HPDE6-E6E7 (cell line): Measurements from ENCODE around the gene PPM1F.
"Not testable (repeated sequence)": the region's sequence is repeated elsewhere in the genome, so short reads cannot be mapped to it uniquely, and the experiment has no call there.

ENCODE experiments used
- DNase-seq: peaks from one replicate; pipeline ENCODE4 v3.0.0; 2011; ENCODE audit warnings: missing footprints; ENCODE audit errors: extremely low spot score

Gene PPM1F

DNA sequence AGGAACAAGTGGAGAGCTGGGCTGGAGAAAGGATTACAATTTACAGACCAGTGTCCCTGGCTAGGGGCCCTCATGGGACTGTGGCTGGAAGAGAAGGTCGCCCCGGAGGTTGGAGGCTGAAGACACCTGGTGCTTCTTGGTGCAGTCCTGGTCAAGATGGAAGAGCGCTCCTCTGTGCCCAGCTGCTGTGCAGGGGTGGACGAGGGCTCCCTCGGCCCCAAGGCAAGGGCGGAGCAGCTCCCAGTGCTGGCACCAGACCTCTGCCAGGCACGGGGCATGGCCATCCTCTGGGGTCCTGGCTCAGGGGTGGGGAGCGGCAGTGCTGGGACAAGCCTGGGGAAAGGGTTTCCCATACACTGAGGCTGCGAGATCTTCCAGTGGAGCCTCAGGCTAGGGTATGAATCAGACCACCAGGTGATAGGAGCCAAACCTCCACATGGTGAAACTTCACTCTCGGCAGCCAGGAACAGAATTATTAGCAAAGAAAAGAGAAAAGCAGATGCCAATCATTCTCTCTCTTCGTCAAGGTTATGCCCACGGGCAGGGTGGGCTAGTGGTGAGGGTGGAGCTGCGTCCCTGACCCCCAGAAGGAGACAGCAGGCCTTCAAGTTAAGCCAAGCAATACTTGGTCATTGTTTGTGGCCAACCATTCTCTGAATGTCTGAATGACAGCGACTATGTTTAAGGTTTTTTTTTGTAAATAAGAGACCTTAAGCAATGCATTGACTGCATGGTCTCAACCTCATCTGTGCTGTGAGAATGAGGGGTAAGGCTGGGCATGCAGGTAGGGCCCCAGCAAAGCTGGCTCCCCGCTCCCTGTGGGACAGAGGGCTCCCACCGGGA, 32.1 kb downstream of the PPM1F start:
- no peak for DNase-seq

DNA sequence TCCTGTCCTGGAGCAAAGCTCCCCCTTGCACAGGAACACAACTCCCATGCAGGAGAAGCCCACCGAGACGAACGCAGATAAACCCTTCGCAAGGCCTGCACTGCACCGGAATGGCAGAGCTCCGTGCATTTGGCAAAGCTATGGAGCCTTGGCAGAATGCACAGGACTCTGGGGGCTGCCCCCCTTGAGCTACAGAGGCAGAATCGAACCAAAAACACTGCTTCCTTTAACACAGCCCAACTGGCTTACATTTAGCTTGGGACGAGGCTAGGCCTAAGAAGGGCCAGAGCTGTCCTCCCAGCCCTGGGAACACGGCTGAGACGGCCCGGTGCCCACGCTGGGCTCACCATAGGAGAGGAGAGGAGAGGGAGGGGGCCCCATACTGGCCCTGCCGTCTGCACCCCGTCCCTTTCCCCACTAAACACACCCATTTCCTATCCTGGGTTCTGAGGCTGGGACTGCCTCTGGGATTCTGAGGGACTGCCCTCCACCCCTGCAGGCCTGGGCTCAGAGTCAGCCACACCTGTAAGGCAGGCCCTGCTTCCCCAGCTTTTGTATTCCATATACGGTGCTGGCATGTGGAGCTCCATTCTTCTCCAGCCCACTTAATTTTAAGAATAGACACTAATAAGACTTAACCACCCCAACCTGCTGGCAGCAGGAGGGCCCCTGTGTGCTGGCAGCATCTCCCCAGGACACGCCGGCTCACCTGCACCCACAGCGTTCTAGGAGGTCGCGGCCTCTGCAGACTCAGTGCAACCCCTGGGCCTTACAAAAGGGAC, 32.9 kb downstream of the PPM1F start:
- no peak for DNase-seq

DNA sequence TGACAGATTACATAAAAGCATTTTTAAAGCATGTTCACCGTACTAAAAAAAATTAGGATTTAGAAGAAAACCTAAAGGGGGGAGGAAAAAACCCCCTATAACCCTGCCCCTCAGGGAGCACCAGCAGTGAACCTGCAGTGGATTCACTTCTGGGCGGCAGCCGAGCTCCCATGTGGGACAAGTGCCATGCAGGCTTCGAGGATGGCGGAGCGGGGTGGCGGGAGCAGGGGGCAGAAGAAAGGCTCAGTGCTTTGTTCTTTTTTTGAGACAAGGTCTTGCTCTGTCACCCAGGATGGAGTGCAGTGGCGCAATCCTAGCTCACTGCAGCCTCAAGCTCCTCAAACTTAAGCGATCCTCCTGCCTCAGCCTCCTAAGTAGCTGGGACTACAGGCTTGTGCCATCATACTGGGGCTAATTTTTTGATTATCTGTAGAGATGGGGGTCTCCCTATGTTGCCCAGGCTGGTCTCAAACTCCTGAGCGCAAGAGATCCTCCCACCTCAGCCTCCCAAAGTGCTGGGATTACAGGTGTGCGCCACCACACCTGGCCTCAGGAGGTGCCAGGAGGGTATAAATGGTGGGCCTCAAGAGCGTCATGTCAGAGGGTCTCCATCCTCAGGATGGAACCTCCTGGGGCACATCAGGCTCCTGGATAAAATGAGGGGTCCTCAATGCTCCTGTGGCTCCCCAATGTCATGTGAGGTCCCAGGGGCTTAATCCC, 34.0 kb downstream of the PPM1F start:
- DNase-seq, result no peak

DNA sequence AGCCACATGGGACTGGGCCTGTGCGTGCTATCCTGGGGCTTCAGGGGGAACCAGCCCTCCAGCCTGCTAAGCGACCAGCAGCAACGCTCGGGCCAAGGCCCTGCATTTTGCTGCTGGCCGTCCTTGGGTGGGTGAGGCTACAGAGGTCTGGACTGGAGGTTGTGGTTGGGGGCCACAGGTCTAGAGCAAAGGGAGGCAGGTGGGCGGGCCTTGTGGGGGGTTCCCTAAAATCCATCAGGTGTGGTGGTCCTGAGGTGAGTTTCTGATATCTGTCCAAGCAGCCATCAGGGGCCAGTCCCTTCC, 34.7 kb downstream of the PPM1F start:
- DNase-seq, result no peak

DNA sequence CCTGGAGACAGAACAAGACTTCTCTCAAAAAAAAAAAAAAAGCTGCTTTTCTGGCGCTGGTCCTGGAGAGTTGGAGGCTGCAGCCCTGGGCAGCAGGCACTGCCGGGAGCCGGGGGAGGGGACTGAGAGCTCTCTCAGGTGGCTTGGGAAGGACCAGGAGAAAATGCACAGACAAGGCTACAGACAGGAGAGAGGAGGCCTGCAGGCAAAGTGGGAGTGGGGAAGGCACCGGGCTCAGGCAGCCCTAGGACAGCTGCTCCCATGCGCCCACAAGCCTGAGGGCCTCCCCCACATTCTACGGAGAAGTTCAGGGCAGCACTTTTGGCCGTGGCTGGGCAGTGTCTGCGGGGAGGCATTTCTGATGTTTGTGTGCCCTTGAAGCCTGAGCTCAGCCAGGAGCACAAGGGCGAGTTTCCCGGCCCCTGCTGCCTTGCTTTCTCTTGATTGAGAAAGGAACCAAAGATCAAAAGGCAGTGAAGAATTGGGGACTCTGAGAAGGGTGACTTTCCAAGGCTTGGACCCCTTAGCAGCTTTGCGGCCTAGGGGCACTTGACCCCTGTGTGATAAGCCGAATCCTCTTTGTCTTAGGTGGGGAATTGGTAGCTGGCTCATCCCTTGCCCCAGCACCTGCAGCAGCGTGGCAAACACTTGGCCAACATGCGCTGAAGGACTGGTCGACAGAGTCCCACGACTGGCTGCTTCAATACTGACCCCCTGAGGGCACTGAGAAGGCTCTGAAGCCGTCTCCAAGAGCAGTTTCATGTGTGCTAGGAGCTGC, 35.3 kb downstream of the PPM1F start:
- DNase-seq, result no peak

DNA sequence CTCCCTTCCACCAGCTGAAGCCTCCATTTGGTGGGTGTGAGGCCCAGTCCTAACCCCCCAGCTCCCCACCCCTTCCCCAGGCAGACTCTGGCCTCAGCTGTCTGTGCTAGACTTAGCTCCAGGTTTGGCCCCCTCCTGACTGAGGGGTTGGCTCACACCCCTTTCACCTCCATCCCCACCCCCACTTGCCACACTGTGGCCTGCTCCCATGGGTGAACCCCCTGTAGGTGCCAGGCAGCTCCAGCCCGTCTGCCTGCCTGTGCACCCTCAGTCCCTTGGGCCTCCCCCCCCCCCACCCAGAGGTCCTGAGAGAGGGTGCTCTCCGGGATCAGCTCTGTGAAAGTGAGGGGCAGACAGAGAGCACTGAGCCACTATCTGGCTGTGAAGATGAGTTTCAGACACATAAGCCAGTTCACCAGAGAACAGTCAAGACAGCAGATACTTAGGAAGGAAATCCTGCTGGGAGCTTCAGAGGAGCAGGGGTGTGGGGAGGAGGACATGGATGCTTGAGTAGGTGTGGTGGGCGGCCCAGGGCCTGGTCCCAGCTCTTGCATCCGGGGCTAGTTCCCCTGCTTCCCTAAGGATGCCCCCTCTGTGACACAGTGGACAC, 36.2 kb downstream of the PPM1F start:
- DNase-seq, result no peak

DNA sequence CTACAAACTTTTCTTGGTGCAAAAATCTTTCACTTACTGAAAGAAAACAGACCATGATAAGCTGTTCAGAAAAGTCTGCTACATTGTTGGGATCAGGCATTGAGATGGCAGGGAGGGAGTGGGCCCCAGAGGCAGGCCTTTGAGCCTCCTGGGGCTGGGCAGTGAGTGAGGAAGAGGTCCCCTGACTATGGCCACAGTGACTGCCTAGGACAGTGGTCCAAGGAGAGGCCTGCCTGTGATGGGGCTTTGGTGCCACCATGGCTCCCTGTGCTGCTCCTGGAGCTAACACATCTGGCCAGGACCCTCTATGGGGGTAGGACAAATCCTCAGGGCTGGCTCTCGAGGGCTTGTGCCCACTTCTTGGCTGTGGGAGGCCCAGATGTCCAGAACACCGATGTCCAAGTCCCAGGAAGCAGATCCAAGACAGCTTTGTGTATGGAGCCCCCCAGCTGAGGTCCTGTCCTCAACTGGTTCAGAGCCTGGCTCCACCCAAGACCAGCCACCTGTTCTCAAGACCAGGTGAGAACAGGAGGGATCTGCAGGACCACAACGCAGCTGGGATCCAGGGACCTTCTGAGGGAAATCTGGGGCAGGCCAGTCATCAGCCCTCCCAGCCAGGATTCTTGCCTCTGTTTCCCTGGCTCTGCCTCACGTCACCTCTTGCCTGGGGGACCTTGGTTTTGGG, 36.9 kb downstream of the PPM1F start:
- DNase-seq, result no peak

DNA sequence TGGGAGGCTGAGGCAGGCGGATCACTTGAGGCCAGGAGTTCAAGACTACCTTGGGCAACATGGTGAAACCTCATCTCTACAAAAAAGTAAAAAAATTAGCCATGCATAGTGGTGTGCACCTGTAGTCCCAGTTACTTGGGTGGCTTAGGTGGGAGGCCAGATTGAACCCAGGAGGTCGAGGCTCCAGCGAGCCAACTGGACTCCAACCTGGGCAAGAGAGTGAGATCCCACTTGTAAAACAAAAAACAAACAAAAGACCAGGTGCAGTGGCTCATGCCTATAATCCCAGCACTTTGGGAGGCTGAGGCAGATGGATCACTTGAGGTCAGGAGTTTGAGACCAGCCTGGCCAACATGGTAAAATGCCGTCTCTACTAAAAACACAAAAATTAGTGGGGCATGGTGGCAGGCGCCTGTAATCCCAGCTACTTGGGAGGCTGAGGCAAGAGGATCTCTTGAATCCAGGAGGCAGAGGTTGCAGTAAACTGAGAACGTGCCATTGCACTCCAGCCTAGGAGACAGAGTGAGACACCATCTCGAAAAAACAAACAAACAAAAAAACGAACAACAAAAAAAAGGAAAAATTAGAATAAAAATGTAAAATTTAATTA, 38.5 kb downstream of the PPM1F start:
- DNase-seq, result not testable (repeated sequence)

DNA sequence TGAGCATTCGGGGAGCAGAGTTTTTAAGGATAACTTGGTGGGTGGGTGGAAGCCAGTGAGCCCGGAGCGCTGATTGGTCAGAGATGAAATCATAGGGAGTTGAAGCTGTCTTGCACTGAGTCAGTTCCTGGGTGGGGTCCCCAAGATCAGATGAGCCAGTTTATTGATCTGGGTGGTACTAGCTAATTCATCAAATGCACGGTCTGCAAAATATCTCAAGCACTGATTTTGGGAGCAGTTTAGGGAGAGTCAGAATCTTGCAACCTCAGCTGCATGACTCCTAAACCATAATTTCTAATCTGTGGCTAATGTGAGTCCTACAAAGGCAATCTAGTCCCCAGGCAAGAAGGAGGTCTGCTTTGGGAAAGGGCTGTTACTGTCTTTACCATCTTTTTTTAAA, 42.3 kb downstream of the PPM1F start:
- not testable (repeated sequence) for DNase-seq

DNA sequence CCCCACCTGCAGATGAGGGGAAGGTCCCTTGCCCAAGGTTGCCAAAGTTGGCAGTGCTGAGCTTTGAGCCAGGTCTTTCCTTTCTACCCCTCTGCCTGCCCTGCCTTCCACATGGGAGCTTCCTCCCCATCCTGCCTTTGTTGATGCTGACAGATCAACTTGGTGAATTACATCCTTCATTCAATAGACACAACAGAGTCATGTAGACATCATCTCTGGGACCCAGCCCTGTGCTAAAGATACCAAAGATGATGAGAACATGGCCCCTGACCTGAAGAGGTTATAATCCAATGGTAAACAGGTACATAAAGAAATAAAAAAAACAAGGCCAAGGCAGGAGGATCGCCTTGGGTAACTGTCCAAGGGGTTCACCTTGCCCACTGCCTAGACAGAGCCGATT, 42.8 kb downstream of the PPM1F start:
- DNase-seq, result no peak

DNA sequence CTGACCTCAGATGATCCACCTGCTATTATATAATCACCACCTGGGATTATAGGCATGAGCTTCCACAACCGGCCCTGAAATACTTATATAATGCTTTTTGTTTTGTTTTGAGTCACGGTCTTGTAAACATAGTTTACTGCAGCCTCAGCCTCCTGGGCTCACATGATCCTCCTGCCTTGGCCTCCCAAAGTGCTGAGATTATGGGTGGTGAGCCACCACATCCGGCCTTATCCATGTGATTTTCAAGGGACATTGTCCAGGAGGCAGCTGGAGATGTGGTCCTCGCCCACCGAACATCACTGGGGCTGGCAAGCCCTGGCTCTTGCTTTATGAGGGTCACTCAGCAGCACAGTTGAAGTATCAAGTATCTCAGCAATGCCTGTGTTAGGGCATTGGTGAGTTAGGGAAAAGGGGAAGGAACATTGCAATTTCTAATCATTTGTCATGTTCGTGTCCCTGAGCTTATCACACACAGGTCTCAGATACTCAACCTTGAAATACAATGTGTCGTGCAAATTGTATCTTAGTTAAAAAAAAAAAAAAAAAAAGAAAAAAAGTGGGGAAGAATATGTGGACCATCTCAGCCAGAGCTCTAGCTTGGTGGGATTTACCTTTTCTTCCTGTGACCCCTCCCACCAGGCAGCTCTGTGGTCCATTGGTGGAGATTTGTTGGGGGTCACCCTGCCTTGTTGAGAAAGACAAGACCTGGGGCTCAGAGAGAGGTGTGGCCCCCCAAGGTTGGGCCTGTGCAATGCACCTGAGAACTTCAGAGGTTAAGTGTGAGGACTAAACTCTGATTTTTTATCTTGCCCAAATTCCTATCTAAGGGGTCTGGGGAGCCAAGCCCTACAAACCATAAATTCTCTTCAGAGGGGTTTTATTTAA, 44.8 kb downstream of the PPM1F start:
- no peak for DNase-seq

DNA sequence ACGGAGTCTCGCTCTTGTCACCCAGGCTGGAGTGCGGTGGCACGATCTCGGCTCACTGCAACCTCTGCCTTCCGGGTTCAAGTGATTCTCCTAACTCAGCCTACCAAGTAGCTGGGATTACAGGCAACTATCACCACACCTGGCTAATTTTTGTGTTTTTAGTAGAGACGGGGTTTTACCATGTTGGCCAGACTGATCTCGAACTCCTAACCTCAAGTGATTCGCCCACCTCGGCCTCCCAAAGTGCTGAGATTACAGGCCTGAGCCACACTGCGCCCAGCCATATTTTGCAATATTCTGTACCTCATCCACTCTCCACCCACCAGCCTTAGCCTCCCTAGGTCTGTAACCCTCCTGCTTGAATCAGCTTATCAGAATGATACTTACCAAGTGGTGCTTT, 47.4 kb downstream of the PPM1F start:
- DNase-seq, result not testable (repeated sequence)

DNA sequence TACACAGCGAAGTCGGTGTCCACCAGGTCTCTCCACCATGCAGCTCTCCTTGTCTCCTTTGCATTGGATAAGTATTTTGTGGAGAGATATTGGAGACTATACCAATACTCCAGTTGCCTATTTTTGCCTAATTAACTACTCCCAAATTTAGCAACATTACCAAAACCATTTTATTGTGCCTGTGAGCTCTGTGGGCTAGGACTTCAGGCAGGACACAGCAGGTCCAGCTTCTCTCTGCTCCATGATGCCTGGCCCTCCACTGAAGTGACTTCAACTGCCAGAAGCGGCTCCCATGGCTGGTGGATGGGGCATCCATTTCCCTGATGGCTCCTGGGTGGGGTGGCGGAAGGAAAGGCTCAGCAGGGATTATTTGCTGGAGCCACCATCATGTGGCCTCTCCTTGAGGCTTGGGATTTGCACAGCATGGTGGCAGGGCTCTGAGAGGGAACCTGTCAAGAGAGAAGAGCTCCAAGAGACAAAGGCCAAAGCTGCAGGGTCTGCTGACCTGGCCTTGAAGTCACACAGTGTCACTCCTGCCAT, 48.3 kb downstream of the PPM1F start:
- no peak for DNase-seq

DNA sequence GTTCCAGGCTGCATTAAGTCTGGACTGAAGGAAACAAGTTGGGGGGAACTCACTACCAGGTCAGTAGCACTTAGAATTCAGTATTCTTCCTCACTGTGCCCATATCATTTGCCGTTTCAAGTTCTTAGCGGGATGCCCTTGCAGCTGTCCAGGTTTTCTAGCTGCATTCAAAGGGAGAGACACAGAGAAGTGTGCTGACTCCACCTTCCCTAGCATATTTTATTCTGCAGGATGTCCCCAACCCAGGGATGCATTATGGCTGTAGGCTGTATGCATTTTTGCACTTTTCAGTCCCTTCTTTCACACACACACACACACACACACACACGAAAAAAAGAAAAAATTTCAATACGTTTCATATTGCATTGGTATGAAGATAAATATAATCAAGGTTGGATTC, 49.4 kb downstream of the PPM1F start:
- DNase-seq, result no peak

DNA sequence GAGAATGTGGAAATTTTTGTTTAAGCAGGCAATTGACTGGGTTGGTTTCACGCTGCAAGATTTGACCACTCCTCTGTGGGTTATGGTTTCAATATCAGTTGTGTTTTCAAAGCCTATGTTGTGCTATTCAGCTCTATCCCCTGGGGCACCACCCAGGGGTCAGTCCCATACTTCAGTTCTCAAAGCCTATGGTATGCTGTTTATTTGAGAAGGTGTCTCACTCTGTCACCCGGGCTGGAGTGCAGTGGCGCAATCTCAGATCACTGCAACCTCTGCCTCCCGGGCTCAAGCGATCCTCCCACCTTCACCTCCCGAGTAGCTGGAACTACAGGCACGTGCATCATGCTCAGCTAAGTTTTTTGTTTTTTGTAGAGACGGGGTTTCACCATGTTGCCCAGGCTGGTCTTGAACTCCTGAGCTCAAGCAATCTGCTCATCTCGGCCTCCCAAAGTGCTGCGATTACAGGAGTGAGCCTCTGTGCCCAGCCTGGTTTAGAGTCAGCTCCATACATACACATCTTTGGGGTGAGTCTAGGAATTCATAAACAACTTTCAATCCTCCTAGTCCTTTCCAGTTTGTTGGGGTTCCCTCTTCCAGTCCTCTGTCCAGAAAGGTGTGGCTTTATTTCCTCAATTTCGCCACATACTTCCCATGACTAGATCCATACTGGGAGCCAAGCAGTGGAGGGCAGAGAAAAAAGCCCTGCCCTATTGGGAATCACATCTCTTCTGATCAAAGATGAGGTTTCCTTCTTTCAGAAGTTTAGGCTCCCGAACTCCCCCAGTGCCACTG, 50.2 kb downstream of the PPM1F start:
- no peak for DNase-seq

DNA sequence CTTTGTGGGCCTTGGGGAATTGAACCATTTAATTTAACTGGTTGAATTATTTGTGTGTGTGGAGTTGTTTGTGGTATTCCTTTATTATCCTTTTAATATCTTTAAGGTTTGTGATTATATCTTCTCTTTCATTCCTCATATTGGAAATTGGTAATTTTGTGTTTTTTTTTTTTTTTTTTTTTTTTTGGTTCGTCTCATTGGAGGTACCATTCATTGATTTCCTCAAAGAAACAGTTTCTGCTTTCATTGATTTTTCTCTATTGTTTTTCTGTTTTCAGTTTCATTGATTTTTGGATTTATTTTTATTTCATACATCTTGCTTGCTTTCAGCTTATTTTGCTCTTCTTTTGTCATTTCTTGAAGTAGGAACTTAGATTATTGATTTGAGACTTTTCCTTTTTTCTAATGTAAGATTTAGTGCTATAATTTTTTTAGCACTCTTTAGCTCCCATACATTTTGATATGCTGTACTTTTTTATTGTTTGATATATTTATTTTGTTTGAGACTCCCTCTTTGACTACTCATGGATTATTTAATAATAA, 54.2 kb downstream of the PPM1F start:
- no peak for DNase-seq

DNA sequence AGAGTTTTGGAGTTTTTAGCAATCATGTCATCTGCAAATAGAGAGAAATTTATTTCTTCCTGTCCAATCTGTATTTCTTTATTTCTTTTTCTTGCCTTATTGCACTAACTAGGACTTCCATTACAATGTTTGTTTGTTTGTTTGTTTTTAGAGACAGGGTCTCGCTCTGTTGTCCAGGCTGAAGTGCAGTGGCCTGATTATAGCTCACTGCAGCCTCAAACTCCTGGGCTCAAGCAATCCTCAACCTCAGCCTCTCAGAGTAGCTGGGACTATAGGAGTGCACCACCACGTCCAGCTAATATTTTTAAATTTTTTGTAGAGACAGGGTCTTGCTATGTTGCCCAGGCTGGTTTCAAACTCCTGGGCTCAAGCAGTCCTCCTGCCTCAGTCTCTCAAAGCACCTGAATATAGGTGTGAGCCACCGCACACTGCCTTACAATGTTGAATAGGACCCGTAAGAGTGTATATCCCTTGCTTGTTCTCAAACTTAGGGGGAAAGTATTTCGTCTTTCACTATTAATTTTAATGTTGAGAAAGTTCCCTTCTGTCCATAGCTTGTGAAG, 55.6 kb downstream of the PPM1F start:
- no peak for DNase-seq

DNA sequence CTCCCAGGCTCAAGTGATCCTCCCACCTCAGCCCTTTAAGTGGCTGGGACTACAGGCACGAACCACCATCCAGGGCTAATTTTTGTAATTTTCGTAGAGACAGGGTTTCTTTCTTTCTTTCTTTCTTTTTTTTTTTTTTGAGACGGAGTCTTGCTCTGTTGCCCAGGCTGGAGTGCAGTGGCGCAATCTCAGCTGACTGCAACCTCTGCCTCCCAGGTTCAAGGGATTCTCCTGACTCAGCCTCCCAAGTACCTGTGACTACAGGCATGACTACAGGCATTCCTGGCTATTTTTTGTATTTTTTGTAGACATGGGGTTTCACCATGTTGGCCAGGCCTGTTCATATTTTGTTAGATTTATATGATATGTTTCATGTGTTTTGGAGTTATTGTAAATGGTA, 56.4 kb downstream of the PPM1F start:
- DNase-seq, result not testable (repeated sequence)
